T1000 (cell line): ENCODE measurements around the gene SNTB2.

ENCODE experiments used
- DNase-seq: peaks from one replicate; lab custom pipeline; 2025; ENCODE audit warnings: mixed read lengths; lab: John Stamatoyannopoulos, UW

Gene SNTB2

DNA sequence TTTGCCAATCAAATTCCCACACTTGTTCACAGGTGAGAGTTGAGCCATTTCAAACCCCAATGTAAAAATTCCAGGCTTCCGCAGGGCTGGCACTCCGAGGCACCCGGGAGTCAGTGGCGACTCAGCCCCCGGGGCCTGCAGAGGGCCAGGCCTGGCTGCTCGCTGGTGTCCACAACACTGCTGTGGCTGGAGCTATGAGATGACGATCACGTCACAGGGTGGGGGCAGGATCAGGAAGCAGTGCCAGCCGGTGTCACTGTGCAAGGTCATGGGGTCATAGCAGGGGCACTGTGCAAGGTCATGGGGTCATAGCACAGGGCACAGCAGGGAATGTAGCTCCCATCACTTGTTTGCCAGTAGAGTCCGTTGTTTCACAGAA lies 131.9 kb downstream of the SNTB2 start:
- DNase-seq: no peak

GRCh38 chr16:69319381-69319780 lies 132.4 kb downstream of the SNTB2 start:
- no peak for DNase-seq

GRCh38 chr16:69319826-69320739 lies 133.1 kb downstream of the SNTB2 start:
- no peak for DNase-seq

DNA sequence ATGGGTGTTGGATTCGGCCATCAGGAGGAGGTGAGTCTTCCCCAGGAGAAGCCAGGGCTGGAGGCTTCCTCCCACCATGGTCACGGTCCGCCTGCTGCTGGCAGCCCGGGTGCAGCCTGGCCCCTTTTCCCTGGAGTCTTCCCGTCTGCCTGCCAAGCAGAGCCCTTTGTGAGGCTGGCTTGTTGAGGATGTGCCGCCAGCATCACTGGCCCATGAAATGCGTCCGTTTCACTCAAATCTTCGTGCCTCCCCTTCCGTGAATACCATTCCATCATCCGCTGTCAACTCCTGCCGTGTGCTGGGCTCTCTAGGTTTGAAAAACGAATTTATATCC lies 133.7 kb downstream of the SNTB2 start:
- no peak for DNase-seq

DNA sequence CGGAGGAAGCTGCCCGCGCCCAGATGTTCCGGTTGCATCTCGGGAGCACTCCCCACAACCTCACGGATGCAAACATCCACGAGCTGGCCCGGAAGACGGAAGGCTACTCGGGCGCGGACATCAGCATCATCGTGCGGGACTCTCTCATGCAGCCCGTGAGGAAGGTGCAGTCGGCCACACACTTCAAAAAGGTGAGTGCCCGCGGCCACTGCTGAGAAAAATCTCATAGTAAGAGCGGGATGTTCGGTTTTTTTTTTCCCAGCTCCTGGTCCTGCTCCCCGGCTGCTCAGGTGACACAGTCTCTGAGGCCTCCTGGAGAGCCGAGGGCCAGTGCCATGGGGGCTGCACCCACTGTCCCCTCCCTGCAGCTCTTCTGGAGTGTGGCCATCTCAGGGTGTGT lies 134.1 kb downstream of the SNTB2 start:
- DNase-seq: no peak

DNA sequence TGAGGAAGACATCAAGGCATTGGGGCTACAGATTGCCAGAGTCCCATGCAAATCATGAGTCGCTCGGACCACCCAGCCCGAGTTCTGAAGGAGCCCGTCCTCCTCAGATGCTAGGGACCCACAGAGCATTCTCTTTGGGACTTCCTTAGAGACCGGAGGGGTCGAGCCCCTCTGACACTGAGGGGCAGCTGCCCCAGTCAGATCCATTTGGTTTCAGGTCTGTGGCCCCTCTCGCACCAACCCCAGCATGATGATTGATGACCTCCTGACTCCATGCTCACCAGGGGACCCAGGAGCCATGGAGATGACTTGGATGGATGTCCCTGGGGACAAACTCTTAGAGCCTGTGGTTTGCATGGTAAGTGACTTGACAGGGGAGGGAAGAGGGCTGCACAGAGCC lies 135.4 kb downstream of the SNTB2 start:
- DNase-seq: no peak

DNA sequence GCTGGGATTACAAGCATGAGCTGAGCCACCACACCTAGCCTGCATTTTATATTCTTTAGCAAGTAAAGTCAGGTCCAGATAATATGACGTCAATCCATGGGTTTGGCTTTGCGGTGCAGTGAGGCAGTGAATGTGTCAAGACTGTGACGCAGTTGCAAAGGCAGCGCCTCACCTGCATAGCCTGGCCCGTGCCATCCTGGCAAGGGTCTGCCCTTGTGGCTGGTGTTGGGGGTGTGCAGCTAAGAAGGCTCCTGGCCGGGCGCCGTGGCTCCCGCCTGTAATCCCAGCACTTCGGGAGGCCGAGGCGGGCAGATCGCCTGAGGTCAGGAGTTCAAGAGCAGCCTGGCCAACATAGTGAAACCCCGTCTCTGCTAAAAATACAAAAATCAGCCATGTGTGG lies 136.5 kb downstream of the SNTB2 start:
- DNase-seq: no peak

GRCh38 chr16:69324013-69324531 lies 137.1 kb downstream of the SNTB2 start:
- DNase-seq: no peak

- DNase-seq: no peak
Observed at GRCh38 chr16:69324585-69325253, 137.8 kb downstream of the SNTB2 start.

GRCh38 chr16:69325784-69326171 lies 138.8 kb downstream of the SNTB2 start:
- DNase-seq: no peak

DNA sequence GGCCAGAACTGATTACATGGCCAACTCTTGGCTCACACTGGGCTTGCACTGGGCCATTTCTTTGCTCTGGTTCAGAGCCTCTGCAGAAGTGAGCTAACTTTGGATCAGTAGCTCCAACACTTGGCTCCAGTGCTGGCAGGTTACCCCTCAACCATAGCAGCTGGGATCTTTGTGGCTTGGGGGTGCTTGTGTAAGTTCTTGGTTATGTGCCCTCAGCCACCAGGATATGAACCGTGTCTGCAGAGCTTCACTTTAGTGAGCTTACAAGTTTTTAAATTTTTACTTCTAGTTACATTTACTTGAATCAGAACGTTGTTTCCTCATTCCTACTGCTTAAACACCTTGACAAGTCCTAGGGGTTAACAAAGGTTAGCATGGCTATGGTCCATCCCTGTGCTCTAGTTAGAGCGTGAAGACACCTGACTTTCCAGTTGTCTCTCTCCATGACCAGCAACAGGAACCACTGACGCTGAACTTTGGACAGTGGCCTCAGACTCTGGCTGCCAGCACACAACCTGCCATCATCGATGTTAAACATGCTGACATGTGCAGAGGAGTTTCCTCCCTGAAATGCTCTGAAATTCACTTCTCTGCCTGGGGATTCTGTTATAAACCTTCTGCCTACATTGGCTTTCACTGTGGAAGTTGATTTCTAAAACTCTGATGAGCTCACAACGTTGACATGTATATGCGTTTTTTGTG lies 139.4 kb downstream of the SNTB2 start:
- DNase-seq: no peak

- DNase-seq: no peak
Observed at GRCh38 chr16:69327585-69328310, 140.8 kb downstream of the SNTB2 start.

DNA sequence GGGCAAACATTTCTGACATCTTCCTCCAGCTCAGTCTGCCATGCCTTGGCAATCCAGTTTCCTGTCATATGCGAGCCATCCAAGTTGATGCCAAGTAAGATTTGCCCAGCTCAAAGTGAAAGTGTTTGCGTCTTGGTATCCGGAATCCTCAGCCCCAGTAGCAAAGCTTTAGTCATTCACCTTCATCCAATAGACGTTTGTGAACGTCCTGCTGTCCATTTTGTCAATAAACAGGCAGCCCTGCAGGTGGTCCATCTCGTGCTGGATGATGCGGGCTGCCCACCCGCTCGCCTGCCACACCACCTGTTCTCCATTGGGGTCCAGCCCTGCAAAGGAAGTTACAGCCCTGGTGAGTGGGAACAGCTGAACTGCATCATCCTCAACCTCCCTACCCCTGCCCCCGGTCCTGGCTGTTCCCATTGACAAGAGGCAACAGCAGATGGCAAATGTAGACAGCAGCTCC lies 141.9 kb downstream of the SNTB2 start:
- no peak for DNase-seq

- no peak for DNase-seq
Observed at GRCh38 chr16:69329369-69330285, 142.7 kb downstream of the SNTB2 start.

GRCh38 chr16:69330286-69331109 lies 143.5 kb downstream of the SNTB2 start, which contains the start of gene PDF:
TSS of gene PDF (minus strand) at chr16:69330588. CDS start at chr16:69330570, 18 bp downstream.
- peak; percentile 79 for DNase-seq

- DNase-seq: no peak
Observed at GRCh38 chr16:69334696-69335095, 147.7 kb downstream of the SNTB2 start.

DNA sequence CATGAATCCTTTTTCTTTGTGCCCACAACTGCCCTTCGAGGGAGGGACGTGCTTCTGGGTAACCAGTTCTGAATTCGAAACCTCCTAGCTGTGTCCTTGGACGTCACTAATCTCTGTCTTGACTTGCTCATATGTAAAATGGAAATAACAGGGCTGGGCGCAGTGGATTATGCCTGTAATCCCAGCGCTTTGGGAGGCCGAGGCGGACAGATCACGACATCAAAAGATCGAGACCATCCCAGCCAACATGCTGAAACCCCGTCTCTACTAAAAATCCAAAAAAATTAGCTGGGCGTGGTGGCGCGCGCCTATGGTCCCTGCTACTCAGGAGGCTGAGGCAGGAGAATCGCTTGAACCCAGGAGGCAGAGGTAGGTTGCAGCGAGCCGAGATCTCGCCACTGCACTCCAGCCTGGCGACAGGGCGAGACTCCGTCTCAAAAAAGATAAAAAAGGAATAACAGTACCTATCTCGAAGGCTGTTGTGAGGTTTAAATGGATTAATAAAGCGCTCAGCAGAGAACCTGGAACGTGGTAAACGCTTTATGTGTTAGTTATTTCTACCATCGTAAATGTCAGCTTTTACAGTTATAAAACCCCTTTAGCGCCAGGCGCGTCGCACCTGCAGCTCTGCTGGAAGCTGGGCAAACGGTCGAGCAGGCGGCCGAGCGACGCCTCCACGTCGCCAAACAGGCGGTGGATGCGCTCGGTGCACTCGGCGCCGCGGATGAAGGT lies 151.8 kb downstream of the SNTB2 start:
- DNase-seq: no peak

GRCh38 chr16:69339289-69340094 lies 152.5 kb downstream of the SNTB2 start, which contains the start of the genes COG8 and NIP7:
TSS of gene COG8 (minus strand) at chr16:69339564. CDS start at chr16:69339552, 12 bp downstream.
TSS of gene NIP7 (plus strand) at chr16:69339772. CDS start at chr16:69339830, 58 bp downstream.
- DNase-seq: peak; percentile 89
